GM12878 (cell line): Measurements from ENCODE around the gene ITGB5. TPM values are rescaled to one million over a fixed set of nuclear protein-coding genes. Genes with fewer than 3 reads are reported as not detected.

Experiments
- BCLAF1 ChIP-seq: fragments of 450-650 bp; IDR thresholded peaks from 2 replicates; pipeline ENCODE4 v1.6.1; 2017; ENCODE audit warnings: antibody characterized with exemption, mild to moderate bottlenecking, moderate library complexity
- CHD2 ChIP-seq: IDR thresholded peaks from 2 replicates; pipeline ENCODE4 v1.6.1; 2011; ENCODE audit warnings: low read depth, low read length, improper control_type of control experiment, borderline replicate concordance
- ELK1 ChIP-seq: IDR thresholded peaks from 2 replicates; pipeline ENCODE4 v1.6.1; 2012; ENCODE audit warnings: low read depth, low read length, improper control_type of control experiment
- ESRRA ChIP-seq: IDR thresholded peaks from 2 replicates; pipeline ENCODE4 v1.6.1; 2012; ENCODE audit warnings: mild to moderate bottlenecking, low read length, improper control_type of control experiment
- HCFC1 ChIP-seq: fragments of 150-350 bp; IDR thresholded peaks from 2 replicates; pipeline ENCODE4 v1.6.1; 2014; ENCODE audit warnings: low read length
- IKZF1 ChIP-seq: fragments of 450-650 bp; conservative IDR thresholded peaks from 2 replicates; pipeline ENCODE4 v1.6.1; 2017; ENCODE audit warnings: antibody characterized with exemption, mild to moderate bottlenecking
- RAD21 ChIP-seq: IDR thresholded peaks from 2 replicates; pipeline ENCODE4 v1.6.1; 2011; ENCODE audit warnings: mild to moderate bottlenecking, low read depth, low read length, moderate library complexity; ENCODE audit not compliant: insufficient read depth
- RAD51 ChIP-seq: fragments of 450-650 bp; IDR thresholded peaks from 2 replicates; pipeline ENCODE4 v1.6.1; 2016; ENCODE audit warnings: moderate library complexity, mild to moderate bottlenecking, inconsistent platforms
- SMAD1 ChIP-seq: fragments of 450-650 bp; IDR thresholded peaks from 2 replicates; pipeline ENCODE4 v1.6.1; 2018; ENCODE audit warnings: mild to moderate bottlenecking, low read depth; ENCODE audit not compliant: partially characterized antibody
- ZBTB4 ChIP-seq: fragments of 450-650 bp; formaldehyde crosslinking; IDR thresholded peaks from 2 replicates; pipeline ENCODE4 v1.4.0; 2022; ENCODE audit warnings: mild to moderate bottlenecking, moderate library complexity
- polyA plus RNA-seq, 11 experiments: library from polyadenylated mRNA; depleted of rRNA in 4 of 11; unstranded in 6 of 11; stranded (reverse) in 5 of 11; fragments of >200 nt; fragmentation: Nextera tagmentation in 4 of 11; fragmentation: Illumina TruSeq in 1 of 11; extraction: Ambion mirVana in 4 of 11; extraction: Trizol in 1 of 11; gene quantifications; 1 replicate in 1 of 11; 2 replicates in 10 of 11; pipeline versions ENCODE4 v1.2.1 to v1.2.3, GENCODE V29; 2011 to 2016; ENCODE audit warnings: inconsistent platforms in 2 of 11, missing spikeins in 2 of 11, low read depth in 1 of 11
- total RNA-seq, 4 experiments: library from RNA; depleted of rRNA in 3 of 4; stranded (reverse); fragments of >200 nt in 3 of 4; fragmentation: Illumina TruSeq in 1 of 4; extraction: Trizol in 1 of 4; gene quantifications; 2 replicates each; pipeline versions ENCODE4 v1.2.1 to v1.2.3, GENCODE V29; 2013 to 2021

ITGB5 gene
- total and polyA plus RNA-seq, 10 of the 15 experiments (the other 5 are each of a cell fraction or from before 2014, with no cell fraction given) = 0.05 to 10.0 (median 0.83) TPM; not detected in 2

GRCh38 chr3:124780761-124781475, 106.2 kb downstream of the ITGB5 start (continued):
- peak; percentile 43; the same call in 1 of the 2 replicates for TF ChIP-seq IKZF1
- TF ChIP-seq CHD2 = no peak
- TF ChIP-seq SMAD1 = no peak
- no peak for TF ChIP-seq ESRRA
- no peak for TF ChIP-seq ZBTB4 (CRISPR knock-in tag)
- TF ChIP-seq HCFC1 = no peak
- no peak for TF ChIP-seq BCLAF1
- no peak for TF ChIP-seq ELK1
- TF ChIP-seq RAD21 = no peak
- TF ChIP-seq RAD51 = no peak
- TF ChIP-seq, all 136 proteins: peak for 3
